Suprapubic skin (tissue), 4 donors: Measurements from ENCODE around the gene PLA2G15. TPM values are rescaled to one million over a fixed set of nuclear protein-coding genes. Genes with fewer than 3 reads are reported as not detected.

Source experiments
- DNase-seq, 2 donors: peaks; one replicate each; pipeline ENCODE4 v3.0.0-alpha.2; 2019; ENCODE audit warnings: low spot score in 2 of 2
- H3K27ac ChIP-seq: fragments of 200-600 bp; sonication (generic); one replicate; pipeline ENCODE4 v1.5.1; 2019
- H3K27me3 ChIP-seq: fragments of 200-600 bp; sonication (generic); one replicate; pipeline ENCODE4 v1.5.1; 2019
- H3K36me3 ChIP-seq: fragments of 200-600 bp; sonication (generic); one replicate; pipeline ENCODE4 v1.5.1; 2019
- H3K4me1 ChIP-seq: fragments of 200-600 bp; sonication (generic); one replicate; pipeline ENCODE4 v1.5.1; 2019
- H3K4me3 ChIP-seq: fragments of 200-600 bp; sonication (generic); one replicate; pipeline ENCODE4 v1.5.1; 2019; ENCODE audit warnings: mild to moderate bottlenecking
- H3K9me3 ChIP-seq: fragments of 200-600 bp; sonication (generic); one replicate; pipeline ENCODE4 v1.5.1; 2019
- CTCF ChIP-seq, 2 donors: fragments of 200-600 bp in 1 of 2; fragments of 450-650 bp in 1 of 2; sonication (generic) in 1 of 2; IDR thresholded peaks; one replicate each; pipeline ENCODE4 v1.5.1; 2016 to 2019; ENCODE audit warnings: antibody characterized with exemption in 2 of 2, mild to moderate bottlenecking in 1 of 2, moderate library complexity in 1 of 2
- EP300 ChIP-seq: sonication (generic); formaldehyde crosslinking; IDR thresholded peaks from one replicate; pipeline ENCODE4 v1.6.1; 2017; ENCODE audit warnings: antibody characterized with exemption
- POLR2A ChIP-seq, 2 donors: fragments of 450-650 bp; IDR thresholded peaks; one replicate each; pipeline ENCODE4 v1.6.1; 2017; ENCODE audit warnings: antibody characterized with exemption in 2 of 2, mild to moderate bottlenecking in 2 of 2, moderate library complexity in 2 of 2
- POLR2AphosphoS5 ChIP-seq, 3 donors: sonication (generic); formaldehyde crosslinking; IDR thresholded peaks; one replicate each; pipeline ENCODE4 v1.6.1; 2017; ENCODE audit warnings: antibody characterized with exemption in 3 of 3
- WGBS: methylation state at CpG from one replicate; pipeline ENCODE4 v1.1.5; 2018; 5-methylcytosine and 5-hydroxymethylcytosine counted together
- total RNA-seq, 4 donors: library from RNA; depleted of rRNA; stranded (reverse); fragments of >200 nt; gene quantifications; one replicate each; pipeline ENCODE4 v1.1.0, GENCODE V29; 2016

PLA2G15 gene
- total RNA-seq, 4 donors from 2014 or later: 11.2 to 26.6 (median 23.6) TPM

GRCh38 chr16:68255712-68256111 is 10.5 kb downstream of the PLA2G15 start:
- Histone ChIP-seq H3K4me1 (peaks cover 23% of the 10 kb centered on the region), H3K36me3 (peaks cover 58% of the 10 kb centered on the region), H3K27me3 (no peaks in the 10 kb centered on the region), H3K4me3 (no peak overlapping the region), H3K27ac (no peak overlapping the region), H3K9me3 (no peaks in the 10 kb centered on the region)
- 86% methylated on average over 8 of the region's 18 CpGs for WGBS
- TF ChIP-seq EP300 (no peak), CTCF (IDR thresholded peaks at IDR 0.05) (no peak)
- no peak for DNase-seq

DNA sequence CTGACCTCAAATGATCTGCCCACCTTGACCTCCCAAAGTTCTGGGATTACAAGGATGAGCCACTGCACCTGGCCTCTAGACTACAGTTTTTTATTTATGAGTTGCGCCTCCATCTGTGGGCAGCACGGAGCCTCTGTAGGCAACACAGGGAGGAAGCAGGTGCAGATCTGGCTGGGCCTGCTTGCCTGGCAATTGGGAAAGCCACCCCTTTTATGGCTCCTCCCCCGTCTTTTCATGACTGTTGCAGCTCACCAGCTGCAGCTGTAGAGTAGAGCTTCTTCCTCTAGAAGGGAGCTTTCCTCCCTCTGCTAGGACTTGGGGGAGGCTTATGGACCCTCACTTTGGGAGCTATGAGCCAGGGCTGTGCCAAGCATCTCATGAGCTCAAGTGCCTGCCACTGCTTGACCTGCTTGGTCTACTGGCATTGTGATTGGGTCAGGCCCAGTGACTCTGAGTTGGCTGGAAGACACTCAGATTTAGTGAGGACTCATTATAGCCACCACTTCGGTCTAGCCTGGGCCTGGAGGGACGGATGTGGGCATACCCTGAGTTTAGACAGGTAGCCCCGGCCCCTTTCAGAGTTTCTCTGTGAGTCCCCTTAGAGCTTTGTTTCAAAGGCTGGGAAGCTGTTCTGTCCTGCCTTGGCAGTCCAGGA is 12.2 kb downstream of the PLA2G15 start:
- Histone ChIP-seq H3K27me3 (no peaks in the 10 kb centered on the region), H3K9me3 (no peaks in the 10 kb centered on the region), H3K27ac (peak overlapping the region; percentile 7), H3K4me1 (peaks cover 20% of the 10 kb centered on the region), H3K36me3 (peaks cover 53% of the 10 kb centered on the region), H3K4me3 (no peak overlapping the region)
- 63% methylated on average over 4 of the region's 6 CpGs for WGBS
- no peak for DNase-seq
- TF ChIP-seq POLR2A (IDR thresholded peaks at IDR 0.05): no peak
- TF ChIP-seq CTCF (IDR thresholded peaks at IDR 0.05): no peak
- TF ChIP-seq EP300: no peak
- no peak for TF ChIP-seq POLR2AphosphoS5 (IDR thresholded peaks at IDR 0.05)

- no peak for DNase-seq
- TF ChIP-seq EP300: no peak
- no peak for TF ChIP-seq POLR2A (IDR thresholded peaks at IDR 0.05)
- TF ChIP-seq POLR2AphosphoS5 (IDR thresholded peaks at IDR 0.05): no peak
- no peak for TF ChIP-seq CTCF (IDR thresholded peaks at IDR 0.05)
- H3K27me3 ChIP-seq: no peaks in the 10 kb centered on the region
- peaks cover 53% of the 10 kb centered on the region for H3K36me3 ChIP-seq
- H3K9me3 ChIP-seq: no peaks in the 10 kb centered on the region
- H3K4me1 ChIP-seq: peaks cover 14% of the 10 kb centered on the region
- H3K4me3 ChIP-seq: no peak overlapping the region
- WGBS: 60% methylated on average over 12 of the region's 13 CpGs
- H3K27ac ChIP-seq: peak overlapping the region; percentile 7
These were observed 13.0 kb downstream of the PLA2G15 start for GRCh38 chr16:68257906-68258800.

- Histone ChIP-seq H3K9me3 (no peaks in the 10 kb centered on the region), H3K27ac (no peak overlapping the region), H3K4me1 (peaks cover 21% of the 10 kb centered on the region), H3K4me3 (no peak overlapping the region), H3K36me3 (peaks cover 45% of the 10 kb centered on the region), H3K27me3 (no peaks in the 10 kb centered on the region)
- WGBS: 89% methylated on average over 10 of the region's 27 CpGs
- DNase-seq: no peak
- TF ChIP-seq POLR2A (IDR thresholded peaks at IDR 0.05) (no peak), EP300 (no peak), POLR2AphosphoS5 (IDR thresholded peaks at IDR 0.05) (no peak), CTCF (IDR thresholded peaks at IDR 0.05) (no peak)
These were observed 14.0 kb downstream of the PLA2G15 start for GRCh38 chr16:68259007-68259825.
